GM19468 (cell line): Measurements from ENCODE around the gene LRRC15.

Experiments
- ATAC-seq: cut with Tn5 transposase; IDR thresholded peaks from one replicate; pipeline ENCODE4 v1.9.1; 2021; ENCODE audit warnings: mild to moderate bottlenecking, moderate library complexity, moderate number of reproducible peaks; ENCODE audit not compliant: unreplicated experiment; ENCODE audit errors: extremely low read depth

Gene LRRC15

DNA sequence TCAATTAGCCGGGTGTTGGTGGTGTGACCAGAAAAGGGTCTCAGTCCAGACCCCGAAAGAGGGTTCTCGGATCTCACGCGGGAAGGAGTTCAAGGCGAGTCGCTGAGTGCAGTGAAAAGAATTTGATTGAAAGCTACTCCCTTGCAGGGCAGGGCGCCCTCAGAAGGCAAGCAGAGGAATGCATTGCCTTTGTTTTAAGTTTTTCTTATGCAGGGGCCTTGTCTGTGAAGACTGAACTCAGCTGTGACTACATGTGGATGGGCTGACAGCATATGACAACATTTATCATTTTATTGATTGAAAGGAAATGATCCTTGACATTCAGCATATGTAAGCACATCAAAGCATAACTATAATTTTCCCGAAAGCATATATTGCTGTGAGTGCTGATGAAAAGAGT, 30.2 kb downstream of the LRRC15 start:
- ATAC-seq, result no peak

DNA sequence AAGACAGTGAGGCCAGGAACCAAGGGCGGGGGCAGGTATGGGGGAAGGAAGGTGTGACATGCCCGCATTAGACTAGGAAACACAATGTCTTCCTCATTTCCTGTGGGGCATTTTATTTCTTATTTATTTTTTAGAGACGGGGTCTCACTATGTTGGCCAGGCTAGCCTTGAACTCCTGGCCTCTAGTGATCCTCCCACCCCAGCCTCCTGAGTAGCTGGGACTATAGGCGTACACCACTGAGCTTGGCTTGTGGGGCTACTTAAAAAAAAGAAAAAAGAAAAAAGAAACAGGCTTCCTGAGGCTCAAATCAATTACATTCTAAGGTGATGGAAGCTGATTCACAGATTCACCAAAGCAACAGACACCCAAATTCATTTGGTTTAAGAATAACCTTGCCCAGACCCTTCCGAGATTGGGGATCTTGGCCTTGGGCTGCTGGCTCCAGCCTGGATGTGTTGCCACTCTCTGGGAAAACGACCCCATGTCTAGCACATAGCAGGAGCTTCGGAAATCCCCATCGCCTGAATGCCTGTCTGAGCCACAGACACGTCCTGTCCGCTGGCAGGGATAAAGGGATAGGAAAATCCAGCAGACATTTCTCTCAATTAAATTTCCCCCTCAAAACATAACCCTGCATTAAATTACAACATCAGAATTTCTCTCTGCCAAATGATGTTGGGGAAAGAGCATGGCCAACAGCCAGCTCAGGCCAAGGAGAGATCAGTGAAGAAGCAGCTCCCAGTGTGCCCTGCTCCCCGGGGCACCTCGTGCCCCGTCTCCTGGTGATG, 31.4 kb downstream of the LRRC15 start:
- no peak for ATAC-seq

DNA sequence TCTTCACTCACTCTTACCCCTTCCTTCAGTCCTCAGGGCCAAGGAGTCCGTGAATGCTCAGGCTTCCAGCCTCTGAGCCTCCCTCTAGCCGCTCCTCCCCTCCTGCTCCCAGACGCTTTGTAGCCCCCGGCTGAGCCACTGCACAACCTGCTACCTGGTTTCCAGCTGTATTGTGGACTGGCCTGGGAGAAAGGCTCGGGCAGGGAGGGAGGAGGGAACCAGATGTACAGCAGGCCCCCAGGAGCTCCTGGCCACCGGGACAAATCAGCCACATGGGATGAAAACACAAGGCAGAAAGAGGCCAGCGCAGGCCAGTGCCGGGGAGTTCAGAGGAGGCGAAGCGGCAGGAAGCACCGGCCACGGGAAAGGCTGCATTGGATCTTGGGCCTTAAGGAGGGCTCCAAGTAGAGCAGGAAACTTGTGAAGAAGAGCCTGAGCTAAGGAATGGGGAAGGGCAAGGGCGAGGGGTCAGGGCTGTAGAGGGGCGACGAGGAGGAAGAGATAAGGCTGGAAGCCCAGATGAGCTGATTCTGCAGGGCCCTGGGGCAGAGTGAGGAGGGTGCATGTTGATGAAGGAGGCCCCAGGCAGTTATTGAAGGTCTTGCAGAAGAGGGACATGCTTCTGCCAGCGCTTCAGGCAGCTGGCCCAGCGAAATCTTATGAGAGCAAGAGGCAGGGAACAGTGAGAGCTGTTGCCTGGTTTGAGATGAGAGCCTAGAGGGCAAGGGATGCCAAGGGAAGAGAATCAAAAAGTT, 32.8 kb downstream of the LRRC15 start:
- ATAC-seq, result no peak

DNA sequence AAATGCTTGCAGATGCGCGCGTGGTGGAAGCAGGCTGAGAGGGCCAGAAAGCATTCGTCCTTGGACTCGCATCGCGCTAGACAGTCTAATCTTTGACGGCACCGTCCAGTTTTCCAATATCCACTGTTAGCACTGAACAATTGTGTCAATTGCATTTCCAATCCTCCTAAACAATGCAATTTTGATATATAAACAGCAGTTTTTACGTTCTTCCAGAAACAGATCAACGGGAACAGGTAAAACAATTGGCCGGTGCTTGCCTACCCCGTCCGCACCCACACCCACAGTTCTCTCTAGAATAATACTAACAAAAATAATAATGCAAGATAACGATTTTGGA, 35.6 kb downstream of the LRRC15 start:
- ATAC-seq, result no peak

DNA sequence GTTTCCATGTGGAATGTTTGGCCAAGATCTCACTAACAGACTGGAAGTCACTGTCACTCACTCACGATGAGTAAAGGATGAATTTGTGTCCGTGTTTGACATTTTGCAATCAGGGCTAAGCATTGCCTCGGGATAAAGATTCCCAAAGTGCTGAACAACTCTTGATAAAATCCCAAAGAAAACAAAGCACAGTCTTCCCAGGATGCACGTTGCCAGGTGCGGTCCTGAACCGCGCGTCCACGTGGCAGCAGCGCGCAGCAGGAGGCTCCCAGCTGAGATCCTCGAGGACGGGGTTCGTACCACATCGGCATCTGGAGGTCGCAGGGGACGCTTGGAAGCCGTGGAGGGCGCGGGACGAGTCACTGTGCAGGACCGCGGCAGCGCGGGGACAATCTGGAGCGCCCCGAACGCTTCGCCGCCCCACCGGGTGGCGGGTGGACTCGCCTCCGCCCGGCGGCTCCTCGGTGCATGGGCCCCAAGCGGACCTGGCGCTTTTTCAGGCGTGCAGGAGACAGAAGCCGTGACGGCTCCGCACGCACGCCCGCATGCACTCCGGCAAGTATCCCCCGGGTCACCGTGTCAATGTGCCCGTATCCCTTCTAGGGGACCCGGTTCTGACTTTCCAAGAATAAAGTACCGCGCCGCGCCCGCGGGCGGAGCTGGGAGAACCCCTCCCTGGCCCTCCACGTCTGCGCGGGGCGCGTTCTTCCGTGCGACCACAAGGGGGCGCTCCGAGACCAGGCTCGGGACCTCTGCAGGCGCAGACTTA, 36.1 kb downstream of the LRRC15 start:
- peak; percentile 80 for ATAC-seq

DNA sequence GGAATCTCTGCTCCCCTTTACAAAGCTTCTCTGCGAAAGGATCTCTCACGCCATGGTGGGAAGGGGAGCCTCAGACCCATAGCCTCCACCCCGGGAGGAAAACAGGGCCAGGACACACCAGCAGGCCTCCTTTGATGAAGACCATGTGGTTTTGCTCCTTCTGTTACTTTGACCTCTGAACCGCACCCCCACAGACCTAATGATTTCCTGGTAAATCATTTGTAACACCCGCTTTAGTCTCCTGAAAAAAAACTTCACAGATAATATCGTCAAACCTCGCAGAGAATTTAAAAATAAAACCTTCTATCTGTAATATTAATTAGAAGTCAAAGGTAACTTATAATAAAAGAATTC, 36.7 kb downstream of the LRRC15 start:
- no peak for ATAC-seq

DNA sequence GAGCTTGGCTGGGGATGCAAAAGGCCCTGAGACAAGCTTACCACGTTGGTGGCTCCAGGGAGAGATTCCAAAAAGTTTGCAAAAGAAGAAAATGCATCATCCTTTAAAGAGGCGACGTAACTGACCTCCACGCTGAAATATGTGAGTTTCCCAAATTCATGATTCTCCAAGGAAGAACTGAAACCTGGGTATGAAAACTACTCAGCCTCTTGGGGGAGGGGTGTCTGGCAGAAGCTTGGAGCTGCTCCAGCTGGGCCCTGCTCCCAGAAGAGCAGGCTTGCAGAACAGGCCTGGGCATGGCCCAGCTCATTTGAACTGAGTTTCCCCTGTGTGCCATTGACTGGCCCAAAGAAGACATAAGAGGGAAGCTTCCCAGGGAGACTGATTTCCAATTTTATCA, 39.0 kb downstream of the LRRC15 start:
- ATAC-seq, result no peak

DNA sequence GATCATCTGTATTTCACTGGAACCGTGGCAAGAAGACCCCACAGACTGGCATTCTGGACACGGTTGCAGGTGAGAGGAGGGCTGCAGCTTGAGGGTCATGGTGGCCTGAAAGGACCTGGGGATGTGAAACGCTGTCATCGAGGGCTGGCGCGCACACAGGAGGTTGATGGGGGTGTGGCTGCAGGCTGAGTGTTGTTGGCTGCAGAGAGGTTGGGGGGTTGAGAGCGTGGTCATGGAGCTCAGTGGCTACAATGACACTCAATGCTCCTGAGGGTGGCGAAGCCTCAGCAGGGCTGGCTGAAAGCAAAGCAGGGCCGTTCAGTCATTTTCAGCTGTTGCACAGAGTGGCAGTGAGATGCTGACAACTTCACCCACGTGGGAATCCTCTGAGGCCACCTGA, 39.4 kb downstream of the LRRC15 start:
- no peak for ATAC-seq

DNA sequence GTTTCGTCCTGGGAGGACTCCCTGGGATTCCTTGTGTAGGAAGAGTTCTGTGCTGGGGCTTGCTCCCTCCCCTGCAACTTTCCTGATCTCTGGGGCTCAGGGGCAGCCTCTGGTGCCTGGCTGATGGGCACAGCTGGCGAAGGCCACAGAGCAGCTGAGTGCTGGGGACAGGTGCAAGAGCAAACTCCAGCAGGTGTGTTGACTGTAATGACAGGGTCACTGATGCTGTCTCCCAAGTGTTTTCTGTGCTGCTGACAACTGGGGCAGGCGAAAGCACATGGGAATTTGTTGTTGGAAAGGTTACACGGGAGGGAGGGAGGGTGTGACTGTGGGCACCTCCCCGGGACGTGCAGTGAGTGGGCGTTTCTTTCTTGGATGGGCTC, 40.0 kb downstream of the LRRC15 start:
- ATAC-seq, result no peak

DNA sequence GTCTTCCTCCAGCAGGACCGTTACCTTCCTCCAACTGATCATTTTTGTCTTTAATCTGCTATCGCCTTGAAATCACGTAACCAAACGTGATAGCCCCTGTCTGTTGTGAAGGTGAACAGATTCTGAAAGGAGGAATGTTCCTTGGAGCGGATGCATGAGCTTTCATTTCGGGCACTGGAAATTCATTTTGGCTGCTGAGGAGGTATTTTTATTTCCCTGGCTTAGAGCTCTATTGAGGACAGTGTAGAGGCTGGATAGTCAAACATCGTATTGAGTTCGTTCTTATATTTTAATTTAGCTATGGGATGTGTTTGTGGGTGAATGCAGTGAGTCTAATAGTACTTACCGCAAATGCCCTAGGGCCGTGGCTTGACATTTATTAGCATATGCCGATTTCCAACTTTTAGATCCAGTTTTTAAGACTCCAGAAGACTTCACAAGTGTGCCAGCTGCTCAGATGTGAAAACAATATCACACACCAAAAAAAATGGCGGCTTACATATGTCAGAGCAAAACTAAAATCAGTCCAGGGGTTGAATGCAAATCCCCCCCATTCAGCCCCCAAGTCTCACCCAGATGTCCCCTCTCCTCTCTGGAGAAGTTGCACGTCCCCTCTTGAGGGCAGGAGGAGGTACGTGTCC, 40.5 kb downstream of the LRRC15 start:
- no peak for ATAC-seq

DNA sequence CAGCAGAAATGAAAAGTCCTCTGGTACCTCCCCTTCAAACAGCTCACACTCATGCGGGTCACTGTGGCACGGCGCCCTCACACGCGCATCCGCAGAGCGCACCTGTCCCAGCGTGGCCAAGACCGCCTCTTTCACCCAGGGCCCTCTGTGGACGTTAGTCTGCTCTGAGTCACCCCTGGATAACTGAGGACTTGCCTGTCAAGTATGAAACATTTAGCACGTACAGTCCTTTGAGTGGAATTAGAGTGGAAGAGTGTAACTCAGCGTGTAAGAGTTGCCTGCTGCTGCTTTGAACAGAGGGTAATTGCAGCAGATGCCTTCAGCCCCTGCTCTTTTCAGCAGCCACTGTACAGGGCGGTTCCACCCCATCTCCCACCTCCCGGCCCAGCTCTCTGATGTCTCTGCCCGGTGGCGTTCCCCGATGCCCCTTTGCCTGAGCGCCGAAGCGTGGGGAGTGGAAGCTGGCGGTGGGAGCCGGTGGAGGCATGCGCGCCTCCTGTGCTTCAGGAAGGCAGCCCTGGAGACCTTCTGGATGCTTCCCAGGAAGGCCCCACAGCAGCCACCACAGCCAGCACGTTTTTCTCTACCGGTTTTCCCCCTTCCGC, 41.4 kb downstream of the LRRC15 start:
- no peak for ATAC-seq

DNA sequence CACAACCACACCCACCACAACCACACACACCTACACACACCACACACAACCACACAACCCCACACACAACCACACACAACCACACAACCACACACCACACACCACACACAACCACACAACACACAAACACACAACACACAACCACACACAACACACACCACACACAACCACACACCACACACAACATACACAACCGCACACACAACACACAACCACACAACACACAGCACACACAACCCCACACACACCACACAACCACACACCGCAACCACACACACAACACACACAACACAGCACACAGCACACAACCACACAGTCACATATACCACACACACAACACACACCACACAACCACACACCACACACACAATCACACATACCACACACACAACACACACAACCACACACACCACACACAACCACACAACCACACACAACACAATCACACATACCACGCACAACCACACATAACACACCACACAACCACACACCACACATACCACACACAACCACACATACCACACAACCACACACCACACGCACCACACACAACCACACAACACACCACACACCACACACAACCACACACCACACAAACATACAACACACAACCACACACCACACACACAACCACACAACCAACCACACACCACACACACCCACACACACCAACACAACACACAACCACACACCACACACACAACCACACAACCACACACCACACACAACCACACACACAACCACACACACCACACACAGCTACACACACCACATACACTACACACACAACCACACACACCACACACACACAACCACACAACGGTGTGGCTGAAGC, 42.1 kb downstream of the LRRC15 start:
- no peak for ATAC-seq

DNA sequence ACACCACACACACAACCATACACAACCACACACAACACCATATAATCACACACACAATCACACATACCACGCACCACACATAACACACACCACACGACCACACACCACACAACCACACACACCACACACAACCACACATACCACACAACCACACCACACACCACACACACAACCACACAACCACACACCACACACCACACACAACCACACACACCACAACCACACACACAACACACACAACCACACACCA, 42.6 kb downstream of the LRRC15 start:
- ATAC-seq, result no peak

DNA sequence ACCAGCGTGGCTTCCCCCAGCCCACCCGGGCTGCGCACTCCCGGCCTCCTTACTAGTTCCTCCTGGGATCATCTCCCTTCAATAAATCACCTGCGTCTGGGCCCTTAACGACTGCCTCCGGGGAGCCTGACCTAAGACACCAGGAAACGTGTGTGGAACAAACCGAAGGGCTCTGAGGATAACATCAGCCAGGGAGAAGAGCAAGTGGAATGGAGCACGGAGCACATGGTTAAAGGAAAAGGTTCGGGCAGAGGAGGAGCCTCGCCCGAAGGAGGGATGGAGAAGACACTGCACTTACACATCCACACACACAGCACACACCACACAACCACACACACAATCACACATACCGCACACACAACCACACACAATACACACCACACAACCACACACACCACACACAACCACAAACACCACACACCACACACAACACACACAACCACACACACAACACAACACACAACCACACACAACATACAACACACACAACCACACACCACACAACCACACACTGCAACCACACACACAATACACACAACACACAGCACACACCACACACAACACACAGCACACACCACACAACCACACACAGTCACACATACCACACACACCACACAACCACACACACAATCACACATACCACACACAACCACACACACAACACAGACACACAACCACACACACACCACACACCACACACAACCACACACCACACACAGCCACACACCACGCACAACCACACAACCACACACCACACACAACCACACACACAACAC, 43.2 kb downstream of the LRRC15 start:
- no peak for ATAC-seq

DNA sequence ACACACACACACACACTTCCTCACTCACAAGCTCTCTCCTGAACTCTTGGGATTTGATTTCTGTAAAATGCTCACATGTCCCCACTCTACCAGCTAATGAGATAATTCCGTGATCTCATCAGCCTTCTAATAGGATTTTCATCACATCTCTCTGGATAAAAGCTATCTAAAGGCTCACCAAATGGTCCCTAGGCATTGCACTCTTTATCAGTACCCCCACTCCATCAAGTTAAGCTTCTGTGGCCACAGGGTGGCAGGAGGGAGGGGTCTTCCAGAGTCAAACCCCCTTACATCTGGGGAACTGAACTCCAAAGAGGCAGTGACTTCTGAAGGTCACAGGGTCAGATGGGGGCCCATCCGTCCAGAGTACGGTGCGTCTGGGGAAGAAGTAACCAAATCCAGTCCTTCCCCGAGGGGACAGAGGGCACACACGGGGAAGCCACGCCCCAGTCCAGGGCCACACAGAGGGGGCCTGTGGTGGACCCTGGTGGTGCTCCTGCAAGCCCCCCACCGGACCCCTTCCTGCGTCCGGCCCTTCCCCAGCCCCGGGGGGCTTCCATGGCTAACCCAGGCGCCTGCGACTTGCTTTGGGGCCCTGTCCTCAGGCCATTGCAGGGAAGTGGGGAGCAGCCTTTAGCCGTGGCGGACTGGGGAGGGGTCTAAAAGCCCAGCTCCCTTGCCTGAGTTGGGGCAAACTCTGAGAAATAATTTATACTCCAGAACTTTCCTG, 44.0 kb downstream of the LRRC15 start:
- no peak for ATAC-seq

DNA sequence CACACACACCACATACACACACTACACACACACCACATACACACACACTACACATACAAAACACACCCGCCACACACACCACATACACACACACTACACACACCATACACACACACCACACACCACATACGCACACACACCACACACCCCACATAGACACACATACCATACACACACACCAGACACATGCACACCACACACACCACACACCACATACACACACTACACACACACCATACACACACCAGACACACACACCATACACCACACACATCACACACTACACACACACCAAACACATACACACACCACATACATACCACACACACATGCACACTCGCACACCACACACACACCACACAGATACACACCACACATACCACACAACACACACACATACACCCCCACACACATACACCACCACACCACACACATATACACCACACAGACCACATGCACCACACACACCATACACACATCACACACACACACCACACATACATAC, 44.7 kb downstream of the LRRC15 start:
- no peak for ATAC-seq

DNA sequence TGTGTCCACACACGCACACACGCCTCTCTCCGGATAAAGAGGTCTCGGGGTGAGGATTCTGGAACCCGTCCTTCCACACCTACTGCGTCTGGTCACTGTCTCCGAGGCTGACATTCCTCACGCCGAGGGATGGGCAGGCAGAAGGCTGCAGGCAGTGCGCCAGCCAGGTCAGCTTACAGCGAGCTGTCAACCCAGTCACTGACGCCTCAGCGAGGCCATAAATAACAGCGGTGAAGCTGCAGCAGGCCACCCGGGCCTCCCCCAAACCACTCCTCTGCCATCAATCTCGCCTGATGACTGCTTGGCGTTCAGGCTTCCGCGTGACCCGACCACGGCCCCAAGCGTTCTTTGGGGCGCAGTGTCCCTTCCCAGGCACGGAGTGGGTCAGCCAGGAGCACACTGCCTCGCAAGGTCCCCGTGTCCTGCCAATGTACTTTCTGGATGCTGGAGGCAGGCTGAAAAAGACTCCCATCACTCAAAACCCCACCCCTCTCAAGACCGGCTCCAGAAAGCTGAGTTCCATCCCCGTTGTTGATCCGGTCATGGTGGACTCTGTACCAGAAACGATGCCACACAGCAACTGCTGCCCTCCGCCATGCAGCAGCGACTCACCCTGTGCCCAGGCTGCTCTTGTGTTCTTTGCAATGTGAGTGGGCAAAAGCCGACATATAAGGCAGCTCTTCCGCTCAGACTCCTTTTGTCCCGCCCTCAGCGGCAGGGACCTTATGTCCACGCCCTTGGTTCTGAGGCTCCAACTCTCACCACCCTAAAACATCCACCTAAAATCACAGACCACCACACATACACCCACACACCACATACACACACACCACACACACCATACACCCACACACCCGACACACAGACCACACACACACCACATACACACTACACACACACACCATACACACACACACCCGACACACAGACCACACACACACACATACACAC, 45.5 kb downstream of the LRRC15 start:
- peak; percentile 53 for ATAC-seq
